ENCODE data around the gene DROSHA.

GRCh38 chr5:31382051-31382878 is 149.6 kb downstream of the DROSHA start:
- no peak for TF ChIP-seq BHLHE40 (IDR thresholded peaks at IDR 0.05; ENCODE audit: low read depth, low read length)
- TF ChIP-seq ESRRA (IDR thresholded peaks at IDR 0.05; ENCODE audit: borderline replicate concordance, low read length), result no peak
- no peak for TF ChIP-seq CTCF (IDR thresholded peaks at IDR 0.05)
- TF ChIP-seq CBX2 (IDR thresholded peaks at IDR 0.05; ENCODE audit: borderline replicate concordance, low read depth), result no peak

Data from A549 (cell line).